ENCODE results near the gene FBN1.

- TF ChIP-seq CTCF (conservative IDR thresholded peaks at IDR 0.05 in 1 of 2, IDR thresholded peaks at IDR 0.05 in 1 of 2; ENCODE audit: extremely low read depth in 1 of 2, insufficient read depth in 1 of 2, low read depth in 1 of 2, low read length in 2 of 2) (no peak), EZH2 (IDR thresholded peaks at IDR 0.05; ENCODE audit: borderline replicate concordance, low read length) (no peak)
Measured at GRCh38 chr15:48465410-48465809, 180.1 kb downstream of the FBN1 start.

All from mammary epithelial cell (primary cell).